Femur (tissue), 1 donor: Measurements from ENCODE around the gene RERG.
A peak's percentile ranks its signal among the peaks of the same experiment; 100 is the strongest.

Experiments used
- DNase-seq: peaks from one replicate; pipeline ENCODE4 v3.0.0-alpha.2; 2017

RERG gene

GRCh38 chr12:15184484-15184883 lies 36.7 kb downstream of the RERG start:
- no peak for DNase-seq

- DNase-seq, result no peak
Measured at GRCh38 chr12:15183821-15184220, 37.4 kb downstream of the RERG start.

- no peak for DNase-seq
Measured at GRCh38 chr12:15181017-15181683, 40.1 kb downstream of the RERG start.

GRCh38 chr12:15180325-15180724 lies 40.9 kb downstream of the RERG start:
- no peak for DNase-seq

- no peak for DNase-seq
Measured at GRCh38 chr12:15179672-15180071, 41.5 kb downstream of the RERG start.

- DNase-seq, result no peak
Measured at GRCh38 chr12:15173142-15173541, 48.1 kb downstream of the RERG start.

GRCh38 chr12:15172060-15172822 lies 49.0 kb downstream of the RERG start:
- DNase-seq, result no peak

- no peak for DNase-seq
Measured at GRCh38 chr12:15171012-15171655, 50.1 kb downstream of the RERG start.

- no peak for DNase-seq
Measured at GRCh38 chr12:15168026-15168678, 53.1 kb downstream of the RERG start.

- peak; percentile 37 for DNase-seq
Measured at GRCh38 chr12:15165012-15165659, 56.1 kb downstream of the RERG start.

- no peak for DNase-seq
Measured at GRCh38 chr12:15163030-15163976, 57.9 kb downstream of the RERG start.

- DNase-seq, result no peak
Measured at GRCh38 chr12:15158083-15158482, 63.1 kb downstream of the RERG start.

GRCh38 chr12:15157269-15157671 lies 63.9 kb downstream of the RERG start:
- DNase-seq, result no peak

- peak; percentile 54 for DNase-seq
Measured at GRCh38 chr12:15155271-15155670, 65.9 kb downstream of the RERG start.

- no peak for DNase-seq
Measured at GRCh38 chr12:15154103-15154502, 67.1 kb downstream of the RERG start.

- no peak for DNase-seq
Measured at GRCh38 chr12:15152868-15153267, 68.3 kb downstream of the RERG start.

- DNase-seq, result peak; percentile 60
Measured at GRCh38 chr12:15152456-15152855, 68.8 kb downstream of the RERG start.

GRCh38 chr12:15151161-15152091 lies 69.8 kb downstream of the RERG start:
- no peak for DNase-seq

GRCh38 chr12:15146585-15146984 lies 74.6 kb downstream of the RERG start:
- peak; percentile 26 for DNase-seq

GRCh38 chr12:15143467-15143866 lies 77.8 kb downstream of the RERG start:
- DNase-seq, result no peak

- DNase-seq, result no peak
Measured at GRCh38 chr12:15142711-15143110, 78.5 kb downstream of the RERG start.
